Measurements from ENCODE around the gene CHRNA4. TPM values are rescaled to one million over a fixed set of nuclear protein-coding genes. Genes with fewer than 3 reads are reported as not detected.

CHRNA4 gene
- total and polyA plus RNA-seq, 2 of the 4 experiments (the other 2 are of a cell fraction): not detected

- no peak overlapping the region for H2BK20ac ChIP-seq (ENCODE audit: low read depth, low read length)
- 55% methylated on average over 7 of the region's 12 CpGs; no CpG with 5 or more reads in 1 of the 2 experiments for WGBS, 2 experiments (ENCODE audit: extremely low coverage in 2 of 2, insufficient read length in 1 of 2)
- H3K36me3 ChIP-seq (ENCODE audit: control insufficient read depth, insufficient read depth, low read length): no peaks in the 10 kb centered on the region
- H3K9me1 ChIP-seq (ENCODE audit: insufficient read depth, low read length): no peaks in the 10 kb centered on the region
- no peak overlapping the region for H2BK5ac ChIP-seq (ENCODE audit: low read depth, low read length, poor library complexity, severe bottlenecking)
- no peak overlapping the region for H3K14ac ChIP-seq (replicated peaks; ENCODE audit: low read depth, low read length)
- intact Hi-C loops (cut with micrococcal nuclease): no loop called here
- no peak overlapping the region for H4K8ac ChIP-seq (ENCODE audit: low read depth in 2 of 2, low read length in 2 of 2)
- DNase-seq (no peak), ATAC-seq (ENCODE audit: low read depth) (no peak)
- H4K91ac ChIP-seq (ENCODE audit: insufficient read depth, low read depth, low read length): no peak overlapping the region
- dilution Hi-C loops (cut with HindIII; ENCODE audit: low sequenced_read_pairs, unreplicated experiment): no loop called here
- peaks cover 66% of the 10 kb centered on the region for H3K27me3 ChIP-seq (ENCODE audit: control insufficient read depth, insufficient read depth, low read length)
- ChIA-PET CTCF (no interaction called here), POLR2A (ENCODE audit: unreplicated experiment) (no interaction called here)
- H3K56ac ChIP-seq (ENCODE audit: extremely low read depth, insufficient read depth, low read length): no peak overlapping the region
- H2AK5ac ChIP-seq (ENCODE audit: low read depth, low read length): no peak overlapping the region
- H2BK15ac ChIP-seq (ENCODE audit: low read depth, low read length): no peak overlapping the region
- H3K4me2 ChIP-seq (ENCODE audit: low read depth, low read length): no peak overlapping the region
- no peak overlapping the region for H3K4ac ChIP-seq (ENCODE audit: low read depth, low read length)
- H3K9ac ChIP-seq (ENCODE audit: low read depth, low read length): no peak overlapping the region
- H4K5ac ChIP-seq (ENCODE audit: low read depth, low read length): no peak overlapping the region
- in situ Hi-C loops (cut with MboI; ENCODE audit: low sequenced_read_pairs): no loop called here
- no peak overlapping the region for H2BK120ac ChIP-seq (ENCODE audit: low read depth, low read length)
- H3K4me1 ChIP-seq (ENCODE audit: control insufficient read depth, insufficient read depth, low read length): no peaks in the 10 kb centered on the region
- no peaks in the 10 kb centered on the region for H3K79me1 ChIP-seq (ENCODE audit: low read depth in 1 of 2, low read length in 2 of 2)
- BruUV-seq (replicated peaks): no TSS peak
- H2AFZ ChIP-seq (replicated peaks; ENCODE audit: low read length, poor library complexity): no peak overlapping the region
- no peak overlapping the region for H3K18ac ChIP-seq (ENCODE audit: low read depth, low read length)
- TF ChIP-seq FOS (IDR thresholded peaks at IDR 0.05; ENCODE audit: low read depth, low read length) (no peak), POLR2A (IDR thresholded peaks at IDR 0.05; ENCODE audit: low read depth, low read length) (no peak), RFX5 (IDR thresholded peaks at IDR 0.05; ENCODE audit: low read depth, low read length) (no peak), ELK1 (IDR thresholded peaks at IDR 0.05; ENCODE audit: borderline replicate concordance, low read depth, low read length) (no peak), RCOR1 (IDR thresholded peaks at IDR 0.05; ENCODE audit: insufficient replicate concordance, low read length) (no peak), CTCF (conservative IDR thresholded peaks at IDR 0.05; ENCODE audit: low read depth, low read length) (no peak), MXI1 (IDR thresholded peaks at IDR 0.05; ENCODE audit: borderline replicate concordance, low read depth, low read length) (no peak)
- H4K20me1 ChIP-seq (ENCODE audit: insufficient read depth, low read length): no peaks in the 10 kb centered on the region; the same call in 1 of the 2 replicates
- H3K23ac ChIP-seq (ENCODE audit: low read depth, low read length): no peak overlapping the region
- H3K9me3 ChIP-seq (ENCODE audit: control insufficient read depth, insufficient read depth, low read length): no peaks in the 10 kb centered on the region
- H3K4me3 ChIP-seq (ENCODE audit: insufficient read depth, low read depth, low read length): no peak overlapping the region
- H2AK9ac ChIP-seq (replicated peaks; ENCODE audit: low read depth, low read length, poor library complexity): no peak overlapping the region
- no peak overlapping the region for H3K27ac ChIP-seq (ENCODE audit: insufficient read depth, low read length)
Observed at GRCh38 chr20:63374504-63374903, 13.4 kb upstream of the CHRNA4 start.
